ENCODE measurements around the gene LRRC58.

LRRC58 gene

DNA sequence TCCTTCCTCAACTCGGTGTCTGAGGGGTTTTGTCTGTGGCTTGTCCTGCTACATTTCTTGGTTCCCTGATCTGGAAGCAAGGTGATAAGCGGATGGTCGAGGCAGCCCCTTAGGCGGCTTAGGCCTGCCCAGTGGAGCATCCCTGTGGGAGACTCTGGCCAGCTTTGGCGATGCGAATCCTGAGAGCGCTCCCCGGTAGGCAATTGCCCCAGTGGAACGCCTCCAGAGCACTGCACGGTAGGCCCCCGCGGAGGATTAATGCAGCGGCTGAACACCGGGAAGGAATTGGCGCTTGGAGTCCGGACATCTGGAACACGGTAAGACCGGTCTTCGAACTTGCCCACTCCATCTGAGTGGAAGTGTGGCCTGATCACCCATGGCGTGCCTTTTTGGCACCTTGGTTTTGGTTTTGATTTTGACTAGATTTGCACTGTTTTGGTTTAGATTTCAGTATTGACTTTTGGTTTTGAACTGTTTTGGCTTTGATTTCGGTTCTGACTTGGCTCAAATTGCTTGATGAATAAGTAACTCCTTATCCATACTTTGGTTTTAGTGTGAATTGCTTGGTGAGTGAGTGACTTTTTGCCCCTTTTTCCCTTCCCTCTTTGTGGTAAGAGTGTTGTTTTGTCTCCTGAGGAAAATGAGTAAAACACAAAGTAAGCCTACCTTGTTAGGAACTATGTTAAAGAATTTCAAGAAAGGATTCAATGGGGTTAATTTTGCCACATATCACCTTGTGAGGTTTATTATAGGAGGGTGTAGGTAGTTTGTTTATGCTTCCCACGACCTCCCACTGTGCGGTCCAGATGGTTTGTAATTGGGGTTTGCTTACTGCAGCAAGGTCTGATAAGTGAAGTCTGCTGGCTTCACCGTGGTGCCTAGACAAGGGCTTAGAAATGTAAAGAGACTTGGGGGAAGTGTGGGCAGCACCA is 37.0 kb downstream of the LRRC58 start:
- TF ChIP-seq FOXP2 (optimal IDR thresholded peaks at IDR 0.05; ENCODE audit: borderline replicate concordance, extremely low read depth, extremely low read length, insufficient read depth) (no peak), SIN3A (IDR thresholded peaks at IDR 0.05; ENCODE audit: borderline replicate concordance, insufficient read depth, low read length) (no peak), POLR2AphosphoS5 (IDR thresholded peaks at IDR 0.05; ENCODE audit: low read depth, low read length) (no peak), TAF1 (IDR thresholded peaks at IDR 0.05; ENCODE audit: borderline replicate concordance, insufficient read depth, low read length) (no peak)
- TF ChIP-seq, protein P1, sequence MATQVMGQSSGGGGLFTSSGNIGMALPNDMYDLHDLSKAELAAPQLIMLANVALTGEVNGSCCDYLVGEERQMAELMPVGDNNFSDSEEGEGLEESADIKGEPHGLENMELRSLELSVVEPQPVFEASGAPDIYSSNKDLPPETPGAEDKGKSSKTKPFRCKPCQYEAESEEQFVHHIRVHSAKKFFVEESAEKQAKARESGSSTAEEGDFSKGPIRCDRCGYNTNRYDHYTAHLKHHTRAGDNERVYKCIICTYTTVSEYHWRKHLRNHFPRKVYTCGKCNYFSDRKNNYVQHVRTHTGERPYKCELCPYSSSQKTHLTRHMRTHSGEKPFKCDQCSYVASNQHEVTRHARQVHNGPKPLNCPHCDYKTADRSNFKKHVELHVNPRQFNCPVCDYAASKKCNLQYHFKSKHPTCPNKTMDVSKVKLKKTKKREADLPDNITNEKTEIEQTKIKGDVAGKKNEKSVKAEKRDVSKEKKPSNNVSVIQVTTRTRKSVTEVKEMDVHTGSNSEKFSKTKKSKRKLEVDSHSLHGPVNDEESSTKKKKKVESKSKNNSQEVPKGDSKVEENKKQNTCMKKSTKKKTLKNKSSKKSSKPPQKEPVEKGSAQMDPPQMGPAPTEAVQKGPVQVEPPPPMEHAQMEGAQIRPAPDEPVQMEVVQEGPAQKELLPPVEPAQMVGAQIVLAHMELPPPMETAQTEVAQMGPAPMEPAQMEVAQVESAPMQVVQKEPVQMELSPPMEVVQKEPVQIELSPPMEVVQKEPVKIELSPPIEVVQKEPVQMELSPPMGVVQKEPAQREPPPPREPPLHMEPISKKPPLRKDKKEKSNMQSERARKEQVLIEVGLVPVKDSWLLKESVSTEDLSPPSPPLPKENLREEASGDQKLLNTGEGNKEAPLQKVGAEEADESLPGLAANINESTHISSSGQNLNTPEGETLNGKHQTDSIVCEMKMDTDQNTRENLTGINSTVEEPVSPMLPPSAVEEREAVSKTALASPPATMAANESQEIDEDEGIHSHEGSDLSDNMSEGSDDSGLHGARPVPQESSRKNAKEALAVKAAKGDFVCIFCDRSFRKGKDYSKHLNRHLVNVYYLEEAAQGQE (IDR thresholded peaks at IDR 0.05; ENCODE audit: insufficient read depth in 1 of 2, low read depth in 2 of 2, low read length in 2 of 2), result no peak

- TF ChIP-seq FOXP2 (optimal IDR thresholded peaks at IDR 0.05; ENCODE audit: borderline replicate concordance, extremely low read depth, extremely low read length, insufficient read depth) (no peak), POLR2AphosphoS5 (IDR thresholded peaks at IDR 0.05; ENCODE audit: low read depth, low read length) (no peak), TAF1 (IDR thresholded peaks at IDR 0.05; ENCODE audit: borderline replicate concordance, insufficient read depth, low read length) (no peak), SIN3A (IDR thresholded peaks at IDR 0.05; ENCODE audit: borderline replicate concordance, insufficient read depth, low read length) (no peak)
- TF ChIP-seq, protein P1 (IDR thresholded peaks at IDR 0.05; ENCODE audit: insufficient read depth in 1 of 2, low read depth in 2 of 2, low read length in 2 of 2), result no peak
These were observed 42.4 kb downstream of the LRRC58 start for GRCh38 chr3:120306519-120307455.

DNA sequence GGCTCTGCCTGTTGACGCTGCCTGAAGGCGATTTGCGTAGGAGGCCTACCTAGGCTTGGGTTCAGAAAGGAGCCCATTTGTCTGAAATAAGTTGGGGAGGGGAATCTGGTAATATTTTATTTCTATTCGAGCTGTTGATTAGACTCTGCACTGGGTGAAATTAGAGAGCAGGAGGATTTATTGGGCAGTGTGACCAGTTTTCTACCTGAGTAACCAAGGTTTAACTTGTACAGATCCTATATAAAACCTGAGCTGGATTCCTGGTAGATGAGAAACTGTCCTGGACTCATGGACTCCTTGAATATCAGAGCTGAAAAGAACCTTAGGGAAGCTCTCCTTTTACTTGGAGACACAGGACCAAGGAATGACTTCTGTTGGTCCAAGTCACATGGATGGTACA is 44.5 kb downstream of the LRRC58 start:
- TF ChIP-seq, protein P1 (IDR thresholded peaks at IDR 0.05; ENCODE audit: insufficient read depth in 1 of 2, low read depth in 2 of 2, low read length in 2 of 2), result no peak
- TF ChIP-seq SIN3A (IDR thresholded peaks at IDR 0.05; ENCODE audit: borderline replicate concordance, insufficient read depth, low read length) (no peak), TAF1 (IDR thresholded peaks at IDR 0.05; ENCODE audit: borderline replicate concordance, insufficient read depth, low read length) (no peak), FOXP2 (optimal IDR thresholded peaks at IDR 0.05; ENCODE audit: borderline replicate concordance, extremely low read depth, extremely low read length, insufficient read depth) (no peak), POLR2AphosphoS5 (IDR thresholded peaks at IDR 0.05; ENCODE audit: low read depth, low read length) (no peak)

DNA sequence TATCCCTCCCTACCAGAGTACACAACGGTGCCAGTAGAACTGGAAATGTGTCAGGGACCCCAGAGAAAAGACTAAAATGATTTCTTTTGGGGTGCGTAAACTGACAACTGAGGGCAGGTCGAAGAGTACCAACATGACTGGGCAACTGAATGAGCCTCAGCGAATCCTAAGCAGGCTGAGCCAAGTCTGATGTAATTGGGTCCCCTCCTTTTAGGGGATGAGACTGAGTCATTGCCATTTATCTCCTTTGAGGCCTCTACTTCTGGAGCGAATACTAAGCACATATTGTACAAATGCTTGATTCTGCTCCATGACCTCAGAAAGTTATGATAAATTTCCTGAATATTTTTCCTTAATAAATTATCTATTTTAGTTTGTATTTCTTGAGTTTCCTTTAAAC is 46.8 kb downstream of the LRRC58 start:
- TF ChIP-seq, protein P1 (IDR thresholded peaks at IDR 0.05; ENCODE audit: insufficient read depth in 1 of 2, low read depth in 2 of 2, low read length in 2 of 2), result no peak
- no peak for TF ChIP-seq SIN3A (IDR thresholded peaks at IDR 0.05; ENCODE audit: borderline replicate concordance, insufficient read depth, low read length)
- TF ChIP-seq FOXP2 (optimal IDR thresholded peaks at IDR 0.05; ENCODE audit: borderline replicate concordance, extremely low read depth, extremely low read length, insufficient read depth), result no peak
- no peak for TF ChIP-seq TAF1 (IDR thresholded peaks at IDR 0.05; ENCODE audit: borderline replicate concordance, insufficient read depth, low read length)
- TF ChIP-seq POLR2AphosphoS5 (IDR thresholded peaks at IDR 0.05; ENCODE audit: low read depth, low read length), result no peak
